ENCODE measurements around the gene ENAH.

The ENAH gene

DNA sequence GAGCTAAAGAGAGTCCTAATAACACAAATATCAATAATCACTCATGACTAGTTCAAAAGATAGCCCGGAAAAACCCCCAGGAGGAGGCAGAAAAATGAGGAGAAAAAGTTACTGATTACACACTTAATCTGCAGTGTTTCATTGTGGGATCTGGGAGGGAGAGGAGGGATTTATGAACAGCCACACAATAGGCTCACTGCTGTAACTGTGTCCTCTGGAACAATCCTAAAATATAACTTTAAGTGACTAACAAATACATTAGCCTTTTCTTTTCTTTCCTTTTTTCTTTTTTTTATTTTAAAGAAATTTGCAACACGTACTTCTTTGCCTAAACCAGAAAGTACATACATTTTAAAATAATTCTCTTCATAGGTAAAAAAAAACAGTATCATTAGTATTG lies 118.8 kb downstream of the ENAH start:
- Histone ChIP-seq H4K20me1 (ENCODE audit: insufficient read depth, low read length) (no peaks in the 10 kb centered on the region), H3K4me2 (ENCODE audit: low read length) (no peak overlapping the region), H3K79me2 (ENCODE audit: insufficient read depth, low read length) (no peaks in the 10 kb centered on the region), H3K36me3 (ENCODE audit: insufficient read depth, low read length) (no peaks in the 10 kb centered on the region), H3K9me3 (ENCODE audit: low read length) (no peaks in the 10 kb centered on the region), H3K4me3 (ENCODE audit: low read depth, low read length, poor library complexity, severe bottlenecking) (no peak overlapping the region), H3K9ac (ENCODE audit: low read length) (no peak overlapping the region), H2AFZ (ENCODE audit: low read length) (no peak overlapping the region), H3K27ac (ENCODE audit: low read depth, low read length, poor library complexity, severe bottlenecking) (no peak overlapping the region), H3K9me2 (ENCODE audit: low read depth, low read length) (no peaks in the 10 kb centered on the region), H3F3A (ENCODE audit: insufficient read depth, low read length) (no peaks in the 10 kb centered on the region), H3K27me3 (ENCODE audit: insufficient read depth, low read length) (no peaks in the 10 kb centered on the region), H3K4me1 (ENCODE audit: insufficient read depth, low read length, severe bottlenecking) (no peaks in the 10 kb centered on the region)
- TF ChIP-seq, protein P1, sequence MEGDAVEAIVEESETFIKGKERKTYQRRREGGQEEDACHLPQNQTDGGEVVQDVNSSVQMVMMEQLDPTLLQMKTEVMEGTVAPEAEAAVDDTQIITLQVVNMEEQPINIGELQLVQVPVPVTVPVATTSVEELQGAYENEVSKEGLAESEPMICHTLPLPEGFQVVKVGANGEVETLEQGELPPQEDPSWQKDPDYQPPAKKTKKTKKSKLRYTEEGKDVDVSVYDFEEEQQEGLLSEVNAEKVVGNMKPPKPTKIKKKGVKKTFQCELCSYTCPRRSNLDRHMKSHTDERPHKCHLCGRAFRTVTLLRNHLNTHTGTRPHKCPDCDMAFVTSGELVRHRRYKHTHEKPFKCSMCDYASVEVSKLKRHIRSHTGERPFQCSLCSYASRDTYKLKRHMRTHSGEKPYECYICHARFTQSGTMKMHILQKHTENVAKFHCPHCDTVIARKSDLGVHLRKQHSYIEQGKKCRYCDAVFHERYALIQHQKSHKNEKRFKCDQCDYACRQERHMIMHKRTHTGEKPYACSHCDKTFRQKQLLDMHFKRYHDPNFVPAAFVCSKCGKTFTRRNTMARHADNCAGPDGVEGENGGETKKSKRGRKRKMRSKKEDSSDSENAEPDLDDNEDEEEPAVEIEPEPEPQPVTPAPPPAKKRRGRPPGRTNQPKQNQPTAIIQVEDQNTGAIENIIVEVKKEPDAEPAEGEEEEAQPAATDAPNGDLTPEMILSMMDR (IDR thresholded peaks at IDR 0.05; ENCODE audit: low read length), result no peak
- TF ChIP-seq EZH2 (IDR thresholded peaks at IDR 0.05; ENCODE audit: borderline replicate concordance, low read length), result no peak

- H3K27me3 ChIP-seq (ENCODE audit: insufficient read depth, low read length), result no peaks in the 10 kb centered on the region
- no peak overlapping the region for H3K4me3 ChIP-seq (ENCODE audit: low read depth, low read length, poor library complexity, severe bottlenecking)
- H3K4me2 ChIP-seq (ENCODE audit: low read length), result no peak overlapping the region
- no peak overlapping the region for H3K27ac ChIP-seq (ENCODE audit: low read depth, low read length, poor library complexity, severe bottlenecking)
- H4K20me1 ChIP-seq (ENCODE audit: insufficient read depth, low read length), result no peaks in the 10 kb centered on the region
- H3K9me2 ChIP-seq (ENCODE audit: low read depth, low read length), result no peaks in the 10 kb centered on the region
- H3F3A ChIP-seq (ENCODE audit: insufficient read depth, low read length), result no peaks in the 10 kb centered on the region
- H2AFZ ChIP-seq (ENCODE audit: low read length), result no peak overlapping the region
- no peak for TF ChIP-seq EZH2 (IDR thresholded peaks at IDR 0.05; ENCODE audit: borderline replicate concordance, low read length)
- TF ChIP-seq, protein P1 (IDR thresholded peaks at IDR 0.05; ENCODE audit: low read length), result no peak
- no peaks in the 10 kb centered on the region for H3K36me3 ChIP-seq (ENCODE audit: insufficient read depth, low read length)
- no peak overlapping the region for H3K9ac ChIP-seq (ENCODE audit: low read length)
- no peaks in the 10 kb centered on the region for H3K9me3 ChIP-seq (ENCODE audit: low read length)
- no peaks in the 10 kb centered on the region for H3K79me2 ChIP-seq (ENCODE audit: insufficient read depth, low read length)
- no peaks in the 10 kb centered on the region for H3K4me1 ChIP-seq (ENCODE audit: insufficient read depth, low read length, severe bottlenecking)
These were observed 119.7 kb downstream of the ENAH start for GRCh38 chr1:225533238-225533637.

DNA sequence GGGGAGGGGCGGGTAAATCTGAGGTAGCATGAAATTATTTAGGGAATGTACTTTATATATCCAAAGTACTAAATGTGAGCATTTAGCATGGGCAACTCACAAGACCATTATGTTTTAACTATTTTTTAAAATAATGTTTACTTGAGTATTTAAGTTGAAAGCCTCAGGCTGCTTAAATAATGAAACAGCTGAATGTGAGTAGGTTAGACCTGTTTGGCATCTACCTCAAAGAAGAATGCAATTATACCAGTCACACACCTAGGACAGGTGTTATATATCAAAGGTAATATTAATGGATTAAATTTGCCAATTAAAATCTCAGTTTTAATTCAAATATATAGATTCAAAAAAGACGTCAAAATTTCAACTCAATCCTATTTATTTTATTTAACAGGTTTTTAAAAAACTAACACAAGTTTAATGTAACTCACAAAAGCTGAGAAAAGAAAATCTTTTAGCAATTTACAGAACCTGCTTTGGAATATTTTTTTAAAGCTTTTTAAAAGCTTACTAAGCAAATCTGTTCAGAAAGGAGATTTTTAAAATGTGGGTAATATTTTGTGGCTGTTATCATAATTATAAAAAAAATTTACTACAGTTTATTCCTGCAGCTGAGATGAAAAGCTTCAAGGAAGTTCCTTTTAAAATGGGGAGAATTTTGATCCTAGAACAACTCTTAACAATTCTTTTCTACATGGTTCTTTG lies 120.5 kb downstream of the ENAH start:
- no peak overlapping the region for H3K4me2 ChIP-seq (ENCODE audit: low read length)

More for the DNA sequence above, 120.5 kb downstream of the ENAH start:
- Histone ChIP-seq H3K9ac (ENCODE audit: low read length) (no peak overlapping the region), H4K20me1 (ENCODE audit: insufficient read depth, low read length) (no peaks in the 10 kb centered on the region), H3K36me3 (ENCODE audit: insufficient read depth, low read length) (no peaks in the 10 kb centered on the region), H3K4me3 (ENCODE audit: low read depth, low read length, poor library complexity, severe bottlenecking) (no peak overlapping the region), H3K9me3 (ENCODE audit: low read length) (no peaks in the 10 kb centered on the region), H3K27me3 (ENCODE audit: insufficient read depth, low read length) (no peaks in the 10 kb centered on the region), H3K27ac (ENCODE audit: low read depth, low read length, poor library complexity, severe bottlenecking) (no peak overlapping the region), H2AFZ (ENCODE audit: low read length) (no peak overlapping the region), H3K9me2 (ENCODE audit: low read depth, low read length) (no peaks in the 10 kb centered on the region), H3K4me1 (ENCODE audit: insufficient read depth, low read length, severe bottlenecking) (no peaks in the 10 kb centered on the region), H3K79me2 (ENCODE audit: insufficient read depth, low read length) (no peaks in the 10 kb centered on the region), H3F3A (ENCODE audit: insufficient read depth, low read length) (no peaks in the 10 kb centered on the region)
- TF ChIP-seq, protein P1 (IDR thresholded peaks at IDR 0.05; ENCODE audit: low read length), result no peak
- no peak for TF ChIP-seq EZH2 (IDR thresholded peaks at IDR 0.05; ENCODE audit: borderline replicate concordance, low read length)
